Measurements from ENCODE around the gene MT1A. TPM values are rescaled to one million over a fixed set of nuclear protein-coding genes. Genes with fewer than 3 reads are reported as not detected.
A peak's percentile ranks its signal among the peaks of the same experiment; 100 is the strongest.
"Not testable (repeated sequence)": the region's sequence is repeated elsewhere in the genome, so short reads cannot be mapped to it uniquely, and the experiment has no call there.

The MT1A gene
- total RNA-seq, 1 donor from 2014 or later = 4.7 TPM

DNA sequence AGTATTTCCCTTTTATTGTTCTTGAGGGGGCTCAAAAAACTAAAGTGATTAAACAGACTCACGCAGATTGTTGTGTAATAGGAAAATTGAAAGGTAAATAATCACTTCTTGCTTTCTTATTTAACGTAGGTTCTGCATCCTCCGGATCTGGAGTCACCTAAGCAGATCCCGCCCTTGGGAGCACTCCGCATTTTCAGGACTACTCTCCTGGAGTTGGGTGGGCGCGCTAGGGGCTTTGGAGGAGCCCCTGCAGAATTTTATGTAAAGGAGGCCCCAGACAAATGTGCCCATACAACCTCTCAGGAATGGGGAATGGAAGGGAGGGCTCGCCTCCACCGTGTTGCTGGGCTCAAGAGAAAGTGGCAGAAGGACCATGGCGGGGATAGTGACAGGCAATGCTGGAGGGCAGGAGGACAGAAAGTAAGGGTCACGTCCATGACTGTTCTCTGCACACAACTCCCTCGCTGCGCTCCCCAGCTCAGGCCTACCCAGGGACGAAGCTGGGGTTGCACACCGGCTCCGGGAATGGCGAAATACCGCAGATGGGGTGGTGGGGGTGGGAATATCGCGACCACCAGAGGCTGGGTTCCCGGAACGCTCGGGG lies 21.8 kb upstream of the MT1A start:
- intact Hi-C loops (cut with DNase I) = no loop called here
- H3K27ac ChIP-seq = peak overlapping the region; percentile 63
- H3K9me3 ChIP-seq = no peaks in the 10 kb centered on the region
- H3K27me3 ChIP-seq (ENCODE audit: low read depth) = no peaks in the 10 kb centered on the region
- H3K36me3 ChIP-seq = no peaks in the 10 kb centered on the region
- DNase-seq (no peak), ATAC-seq (peak; percentile 36 to 37)
- TF ChIP-seq, protein P1, sequence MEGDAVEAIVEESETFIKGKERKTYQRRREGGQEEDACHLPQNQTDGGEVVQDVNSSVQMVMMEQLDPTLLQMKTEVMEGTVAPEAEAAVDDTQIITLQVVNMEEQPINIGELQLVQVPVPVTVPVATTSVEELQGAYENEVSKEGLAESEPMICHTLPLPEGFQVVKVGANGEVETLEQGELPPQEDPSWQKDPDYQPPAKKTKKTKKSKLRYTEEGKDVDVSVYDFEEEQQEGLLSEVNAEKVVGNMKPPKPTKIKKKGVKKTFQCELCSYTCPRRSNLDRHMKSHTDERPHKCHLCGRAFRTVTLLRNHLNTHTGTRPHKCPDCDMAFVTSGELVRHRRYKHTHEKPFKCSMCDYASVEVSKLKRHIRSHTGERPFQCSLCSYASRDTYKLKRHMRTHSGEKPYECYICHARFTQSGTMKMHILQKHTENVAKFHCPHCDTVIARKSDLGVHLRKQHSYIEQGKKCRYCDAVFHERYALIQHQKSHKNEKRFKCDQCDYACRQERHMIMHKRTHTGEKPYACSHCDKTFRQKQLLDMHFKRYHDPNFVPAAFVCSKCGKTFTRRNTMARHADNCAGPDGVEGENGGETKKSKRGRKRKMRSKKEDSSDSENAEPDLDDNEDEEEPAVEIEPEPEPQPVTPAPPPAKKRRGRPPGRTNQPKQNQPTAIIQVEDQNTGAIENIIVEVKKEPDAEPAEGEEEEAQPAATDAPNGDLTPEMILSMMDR (IDR thresholded peaks at IDR 0.05) = no peak
- H3K4me3 ChIP-seq = peak overlapping the region; percentile 52
- peaks cover 20% of the 10 kb centered on the region for H3K4me1 ChIP-seq

- peaks cover 17% of the 10 kb centered on the region for H3K4me1 ChIP-seq
- H3K4me3 ChIP-seq = peak overlapping the region; percentile 52
- TF ChIP-seq, protein P1 (IDR thresholded peaks at IDR 0.05) = peak; percentile 12
- intact Hi-C loops (cut with DNase I) = no loop called here
- peak; percentile 88 to 94 for ATAC-seq
- H3K27ac ChIP-seq = peak overlapping the region; percentile 63
- no peaks in the 10 kb centered on the region for H3K36me3 ChIP-seq
- no peaks in the 10 kb centered on the region for H3K27me3 ChIP-seq (ENCODE audit: low read depth)
- DNase-seq = peak; percentile 81
- H3K9me3 ChIP-seq = no peaks in the 10 kb centered on the region
Observed at GRCh38 chr16:56617212-56618085, 21.0 kb upstream of the MT1A start.

DNA sequence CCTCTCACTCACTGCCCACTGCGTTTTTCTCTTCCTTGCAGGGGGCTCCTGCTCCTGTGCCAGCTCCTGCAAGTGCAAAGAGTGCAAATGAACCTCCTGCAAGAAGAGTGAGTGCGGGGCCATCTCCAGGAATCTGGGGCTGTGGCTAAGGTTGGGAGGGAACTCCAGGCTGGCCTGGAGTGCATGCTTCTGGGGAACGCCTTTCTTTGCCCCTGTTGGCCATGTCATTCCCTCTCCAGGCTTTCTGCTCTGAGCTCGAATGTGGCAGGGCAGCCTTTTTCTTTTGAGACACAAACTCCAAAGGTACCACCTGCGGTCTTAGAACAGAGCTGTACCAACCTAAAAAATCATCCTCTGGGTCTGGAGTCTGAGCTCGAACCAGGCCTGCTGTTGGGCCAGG lies 20.3 kb upstream of the MT1A start:
- intact Hi-C loops (cut with DNase I) = no loop called here

DNA sequence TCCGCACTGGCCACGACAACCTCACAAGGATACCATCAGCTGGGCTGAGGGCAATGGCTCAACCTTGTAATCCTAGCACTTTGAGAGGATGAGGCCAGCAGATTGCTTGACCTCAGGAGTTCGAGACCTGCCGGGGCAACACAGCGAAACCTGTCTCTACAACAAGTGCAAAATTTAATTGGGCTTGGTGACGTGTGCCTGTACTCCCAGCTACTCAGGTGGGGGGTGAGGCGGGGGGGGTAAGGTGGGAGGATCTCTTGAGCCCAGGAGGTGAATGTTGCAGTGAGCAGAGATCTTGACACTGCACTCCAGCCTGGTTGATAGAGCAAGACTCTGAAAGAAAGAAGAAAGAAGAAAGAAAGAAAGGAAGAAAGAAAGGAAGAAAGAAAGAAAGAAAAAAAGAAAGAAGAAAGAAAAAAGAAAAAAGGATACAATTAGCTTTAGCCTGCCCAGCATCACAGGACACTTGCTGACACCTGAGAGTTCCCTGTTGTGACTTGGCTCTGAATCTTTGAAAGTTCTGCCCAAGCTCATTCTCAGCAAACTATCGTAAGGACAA lies 18.0 kb upstream of the MT1A start:
- Histone ChIP-seq H3K4me3 (no peak overlapping the region), H3K36me3 (no peaks in the 10 kb centered on the region), H3K27ac (no peak overlapping the region), H3K9me3 (no peaks in the 10 kb centered on the region), H3K27me3 (ENCODE audit: low read depth) (no peaks in the 10 kb centered on the region), H3K4me1 (peaks cover 17% of the 10 kb centered on the region)
- intact Hi-C loops (cut with DNase I) = no loop called here
- no peak for DNase-seq
- TF ChIP-seq, protein P1 (IDR thresholded peaks at IDR 0.05) = no peak
- ATAC-seq = no peak

More for the DNA sequence above, 20.3 kb upstream of the MT1A start:
- ATAC-seq (no peak), DNase-seq (no peak)
- Histone ChIP-seq H3K4me3 (peak overlapping the region; percentile 52), H3K27ac (no peak overlapping the region), H3K4me1 (peaks cover 17% of the 10 kb centered on the region), H3K36me3 (no peaks in the 10 kb centered on the region), H3K27me3 (ENCODE audit: low read depth) (no peaks in the 10 kb centered on the region), H3K9me3 (no peaks in the 10 kb centered on the region)
- TF ChIP-seq, protein P1 (IDR thresholded peaks at IDR 0.05) = no peak

DNA sequence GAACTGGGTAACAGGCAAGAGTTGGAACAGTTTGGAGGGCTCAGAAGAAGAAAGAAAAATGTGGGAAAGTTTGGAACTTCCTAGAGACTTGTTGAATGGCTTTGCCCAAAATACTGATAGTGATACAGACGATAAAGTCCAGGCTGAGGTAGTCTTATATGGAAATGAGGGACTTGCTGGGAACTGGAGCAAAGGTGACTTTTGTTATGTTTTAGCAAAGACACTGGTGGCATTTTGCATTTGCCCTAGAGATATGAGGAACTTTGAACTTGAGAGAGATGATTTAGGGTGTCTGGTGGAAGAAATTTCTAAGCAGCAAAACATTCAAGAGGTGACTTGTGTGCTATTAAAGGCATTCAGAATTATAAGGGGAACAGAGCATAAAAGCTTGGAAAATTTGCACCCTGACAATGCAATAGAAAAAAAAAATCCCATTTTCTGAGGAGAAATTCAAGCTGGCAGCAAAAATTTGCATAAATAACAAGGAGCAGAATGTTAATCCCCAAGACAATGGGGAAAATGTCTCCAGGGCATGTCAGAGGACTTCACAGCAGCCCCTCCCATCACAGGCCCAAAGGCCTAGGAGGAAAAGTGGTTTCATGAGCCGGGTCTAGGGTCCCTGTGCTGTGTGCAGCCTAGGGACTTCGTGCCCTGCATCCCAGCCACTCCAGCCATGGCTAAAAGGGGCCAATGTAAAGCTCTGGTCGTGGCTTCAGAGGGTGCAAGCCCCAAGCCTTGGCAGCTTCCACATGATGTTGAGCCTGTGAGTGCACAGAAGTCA lies 16.6 kb upstream of the MT1A start:
- H3K4me3 ChIP-seq; H3K36me3 ChIP-seq; H3K9me3 ChIP-seq; ATAC-seq; intact Hi-C loops (cut with DNase I); H3K27ac ChIP-seq; DNase-seq; H3K27me3 ChIP-seq (ENCODE audit: low read depth): not testable (repeated sequence)
- peaks cover 23% of the 10 kb centered on the region for H3K4me1 ChIP-seq

DNA sequence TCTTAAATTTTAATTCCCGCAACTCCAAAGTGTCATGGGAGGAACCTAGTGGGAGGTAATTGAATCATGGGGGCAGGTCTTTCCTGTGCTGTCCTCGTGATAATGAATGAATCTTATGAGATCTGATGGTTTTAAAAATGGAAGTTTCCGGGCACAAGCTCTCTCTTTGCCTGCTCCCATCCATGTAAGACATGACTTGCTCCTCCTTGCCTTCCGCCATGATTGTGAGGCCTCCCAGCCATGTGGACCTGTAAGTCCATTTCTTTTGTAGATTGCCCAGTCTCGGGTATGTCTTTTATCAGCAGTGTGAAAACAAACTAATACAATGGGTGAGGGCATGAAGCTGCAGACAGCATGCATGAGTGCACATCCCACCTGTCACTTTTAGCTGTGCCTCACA lies 15.3 kb upstream of the MT1A start:
- H3K4me3 ChIP-seq; intact Hi-C loops (cut with DNase I); H3K9me3 ChIP-seq; H3K27ac ChIP-seq; DNase-seq; H3K36me3 ChIP-seq; ATAC-seq; H3K27me3 ChIP-seq (ENCODE audit: low read depth): not testable (repeated sequence)
- H3K4me1 ChIP-seq = peaks cover 18% of the 10 kb centered on the region
